GF-D8 (cell line): Measurements from ENCODE around the gene CERCAM.

ENCODE experiments used
- DNase-seq: peaks from one replicate; lab custom pipeline; 2025; lab: John Stamatoyannopoulos, UW

CERCAM gene

DNA sequence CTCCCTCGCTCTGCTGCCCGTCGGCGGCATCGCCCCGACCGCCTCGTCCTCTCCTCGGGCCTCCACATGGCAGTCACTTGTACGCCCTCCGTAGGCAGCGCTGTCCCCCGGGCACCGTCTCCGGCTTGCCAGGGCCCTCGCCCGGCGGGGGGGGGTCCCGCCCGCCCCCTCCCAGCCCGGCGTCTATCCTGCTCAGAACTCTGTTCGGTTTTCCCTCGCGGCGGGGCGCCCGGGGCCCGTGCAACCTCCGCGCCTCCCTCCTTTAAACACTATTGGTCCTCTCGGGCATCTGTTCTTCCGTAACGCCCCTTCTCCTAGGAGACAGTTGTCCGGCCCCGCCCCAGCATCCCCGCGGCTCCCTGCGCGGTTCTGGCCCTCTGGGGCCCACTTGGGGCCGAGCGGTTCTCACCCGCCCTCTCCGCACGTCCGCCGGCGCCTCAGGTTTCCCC lies 36.0 kb downstream of the CERCAM start:
- DNase-seq, result peak; percentile 11

DNA sequence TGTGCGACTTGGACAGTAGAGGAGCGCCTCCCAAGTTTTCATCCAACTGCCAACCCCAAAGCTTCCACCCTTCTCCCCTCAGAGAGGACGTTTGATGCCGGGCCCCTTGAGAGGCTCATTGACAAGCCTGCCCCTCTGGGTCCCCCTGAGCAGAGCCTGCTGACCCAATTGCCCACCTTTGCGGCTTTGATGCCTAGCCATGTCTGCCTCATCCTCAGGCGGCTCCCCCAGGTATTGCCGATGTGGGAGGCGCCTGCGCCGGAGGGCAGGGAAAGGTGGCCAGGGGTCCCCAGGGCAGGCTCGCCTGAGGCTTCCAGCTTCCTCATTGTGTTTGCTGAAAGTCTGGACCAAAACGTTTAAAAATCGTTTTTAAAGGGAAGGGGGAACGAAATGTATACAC lies 36.5 kb downstream of the CERCAM start:
- DNase-seq, result no peak

DNA sequence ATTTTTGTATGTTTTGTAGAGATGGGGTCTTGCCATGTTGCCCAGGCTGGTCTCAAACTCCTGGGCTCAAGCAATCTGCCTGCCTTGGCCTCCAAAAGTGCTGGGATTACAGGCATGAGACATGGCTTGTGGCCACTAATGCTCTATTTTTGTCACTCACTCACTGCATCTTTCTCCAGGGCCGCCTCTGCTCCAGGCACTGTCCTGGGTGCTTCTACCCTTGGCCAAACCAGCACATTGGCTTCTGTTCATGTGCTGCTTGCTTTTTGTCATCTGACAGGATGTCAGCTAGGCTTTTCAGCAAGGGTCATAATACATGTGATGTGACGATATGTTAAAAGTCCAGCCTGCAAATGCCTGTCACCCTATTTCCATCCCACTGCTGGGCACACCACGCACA lies 38.4 kb downstream of the CERCAM start:
- no peak for DNase-seq

DNA sequence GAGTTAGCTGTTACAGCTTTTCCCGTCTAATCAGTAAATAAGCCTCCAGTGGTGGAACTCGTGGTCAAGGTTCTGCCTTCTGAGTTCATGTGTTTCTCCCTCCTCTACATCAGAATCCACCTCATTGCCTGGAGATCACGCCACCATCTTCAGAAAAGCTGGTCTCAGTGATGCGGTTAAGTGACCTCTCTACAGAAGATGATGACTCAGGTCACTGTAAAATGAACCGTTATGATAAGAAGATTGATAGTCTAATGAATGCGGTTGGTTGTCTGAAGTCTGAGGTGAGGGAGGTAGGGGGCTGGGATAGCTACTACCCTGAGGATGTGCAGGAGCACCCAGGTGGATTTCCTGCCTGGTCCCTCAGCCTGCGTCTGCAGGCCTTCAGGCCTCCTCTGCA lies 48.4 kb downstream of the CERCAM start:
- DNase-seq, result no peak

DNA sequence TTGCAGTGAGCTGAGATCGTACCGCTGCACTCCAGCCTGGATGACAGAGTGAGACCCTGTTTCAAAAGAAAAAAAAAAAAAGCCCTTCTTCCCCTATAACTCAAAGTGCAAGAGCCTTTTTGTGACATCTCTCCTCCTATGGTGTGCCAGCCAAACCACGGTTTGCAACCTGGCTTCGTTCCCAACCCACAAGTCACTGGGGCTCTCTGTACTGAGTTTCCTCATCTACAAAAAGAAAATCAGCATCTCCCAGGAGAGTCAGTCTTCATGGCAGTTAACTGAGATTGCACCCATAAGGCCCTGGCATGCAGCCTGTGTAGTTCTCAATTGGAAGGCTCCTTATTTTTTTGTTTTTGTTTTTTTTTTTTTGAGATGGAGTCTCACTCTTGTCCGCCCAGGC lies 49.9 kb downstream of the CERCAM start:
- DNase-seq, result peak; percentile 91

DNA sequence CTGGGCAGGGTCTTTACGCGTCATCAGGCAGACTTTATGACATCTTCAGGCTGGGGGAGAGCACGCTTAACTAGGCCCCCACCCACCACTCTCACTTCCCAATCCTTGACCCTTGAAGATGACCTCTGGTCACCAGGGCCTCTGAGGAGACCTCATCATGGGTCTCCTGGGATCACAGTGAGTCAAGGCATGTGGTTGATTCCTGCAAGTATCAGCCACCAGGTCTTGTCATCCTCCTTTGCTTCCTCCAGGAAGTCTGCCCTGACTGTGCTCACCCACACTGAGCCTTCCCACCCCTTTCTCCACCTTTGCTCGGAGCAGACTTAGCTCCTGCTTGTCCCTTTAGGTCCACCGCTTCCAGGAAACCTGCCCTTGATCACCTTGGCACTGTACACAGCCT lies 52.4 kb downstream of the CERCAM start:
- DNase-seq, result no peak

DNA sequence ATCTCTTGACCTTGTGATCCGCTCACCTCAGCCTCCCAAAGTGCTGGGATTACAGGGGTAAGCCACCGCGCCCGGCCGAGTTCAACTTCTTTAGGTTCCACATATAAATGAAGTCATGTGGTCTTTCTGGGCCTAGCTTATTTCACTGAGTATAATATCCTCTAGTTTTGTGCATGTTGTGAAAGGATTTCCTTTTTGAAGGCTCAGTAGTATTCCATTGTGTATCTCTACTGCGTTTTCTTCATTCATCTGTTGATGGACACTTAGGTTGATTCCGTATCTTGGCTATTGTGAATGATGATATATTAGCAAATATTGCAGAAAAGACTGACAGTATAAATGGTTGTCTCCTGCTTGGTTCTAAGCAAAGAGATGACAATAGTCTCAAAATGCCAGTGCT lies 55.2 kb downstream of the CERCAM start:
- DNase-seq, result no peak

DNA sequence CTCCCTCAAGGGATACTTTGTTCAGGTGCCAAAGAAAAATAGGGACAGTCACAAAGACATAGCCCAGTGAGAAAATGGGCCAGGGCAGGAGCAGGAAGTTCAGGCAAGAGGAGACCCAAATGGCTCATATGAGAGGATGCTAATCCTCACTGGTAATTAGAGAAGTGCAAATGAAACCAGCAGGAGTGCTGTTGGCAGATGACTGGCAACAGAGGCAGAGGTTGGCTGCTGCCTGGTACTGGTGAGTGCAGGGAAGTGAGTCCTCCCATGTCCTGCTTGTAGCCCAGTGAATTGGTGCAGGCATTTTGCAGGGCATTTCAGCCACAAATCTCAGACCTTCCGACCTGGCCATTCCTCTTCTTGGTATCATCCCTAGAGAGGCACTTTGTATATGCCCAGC lies 58.6 kb downstream of the CERCAM start:
- no peak for DNase-seq

DNA sequence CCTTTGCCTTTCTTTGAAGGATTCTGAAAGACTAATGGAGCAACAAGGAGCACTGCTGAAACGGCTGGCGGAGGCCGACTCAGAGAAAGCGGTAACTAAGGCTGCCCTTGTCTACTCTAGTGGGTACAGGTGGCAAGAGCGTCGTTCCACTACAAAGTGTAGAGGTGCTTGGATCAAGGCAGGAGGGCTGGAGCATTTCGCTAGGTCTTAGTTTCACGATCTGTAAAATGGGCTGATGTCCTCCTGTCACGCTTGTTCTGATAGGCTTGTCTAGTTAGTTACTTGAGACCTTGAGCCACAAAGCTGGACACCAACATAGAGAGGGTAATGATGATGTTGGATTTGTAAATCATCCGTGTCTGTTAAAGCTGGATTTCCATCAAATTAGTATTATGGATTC lies 60.9 kb downstream of the CERCAM start:
- no peak for DNase-seq

DNA sequence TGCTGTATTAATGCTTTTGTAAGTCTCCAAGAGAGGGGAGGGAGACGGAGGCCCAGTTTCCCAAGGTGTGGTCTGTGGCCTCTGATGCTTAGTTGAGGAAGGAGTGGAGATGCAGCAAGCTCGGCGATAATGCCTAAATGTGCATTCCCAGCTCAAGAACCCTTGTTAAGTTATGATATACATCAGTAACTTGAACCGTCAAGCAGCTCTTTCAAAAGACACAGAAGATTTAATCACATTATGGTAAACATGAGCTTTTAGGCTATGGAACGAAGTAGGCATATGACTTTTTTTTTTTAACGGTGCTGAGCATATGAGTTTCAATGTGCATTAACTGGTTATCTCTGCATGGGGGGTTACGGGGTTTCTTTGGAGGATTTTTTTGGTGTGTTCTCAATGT lies 61.5 kb downstream of the CERCAM start:
- no peak for DNase-seq

DNA sequence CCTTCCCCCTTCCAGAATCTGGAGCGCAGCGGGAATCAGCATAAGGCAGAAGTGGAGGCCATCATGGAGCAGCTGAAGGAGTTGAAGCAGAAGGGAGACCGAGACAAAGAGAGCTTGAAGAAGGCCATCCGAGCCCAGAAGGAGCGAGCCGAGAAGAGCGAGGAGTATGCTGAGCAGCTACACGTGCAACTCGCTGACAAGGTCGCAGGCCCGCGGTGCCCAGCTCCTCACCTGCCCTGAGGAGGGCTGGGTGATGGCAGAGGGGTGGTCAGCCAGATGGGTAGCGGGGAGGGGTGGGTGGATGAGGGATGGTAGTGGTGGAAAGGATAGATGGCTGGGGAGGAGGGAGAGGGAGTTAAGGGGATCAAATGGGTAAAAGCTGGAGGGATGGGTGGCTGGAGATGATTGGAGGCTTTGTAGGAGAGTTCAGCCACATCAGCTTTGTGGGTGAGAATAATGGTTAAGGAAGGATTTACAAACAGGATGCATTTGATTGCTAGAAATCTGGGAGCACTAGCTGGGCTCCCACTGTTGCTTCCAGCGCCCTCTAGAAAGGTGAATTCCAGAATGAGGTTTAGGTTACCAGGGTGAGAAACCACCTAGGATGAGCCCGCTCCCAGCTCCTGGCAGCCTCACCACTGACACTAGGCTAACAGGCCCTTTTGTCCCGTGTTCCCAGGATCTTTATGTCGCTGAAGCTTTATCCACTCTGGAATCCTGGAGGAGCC lies 64.2 kb downstream of the CERCAM start:
- no peak for DNase-seq

DNA sequence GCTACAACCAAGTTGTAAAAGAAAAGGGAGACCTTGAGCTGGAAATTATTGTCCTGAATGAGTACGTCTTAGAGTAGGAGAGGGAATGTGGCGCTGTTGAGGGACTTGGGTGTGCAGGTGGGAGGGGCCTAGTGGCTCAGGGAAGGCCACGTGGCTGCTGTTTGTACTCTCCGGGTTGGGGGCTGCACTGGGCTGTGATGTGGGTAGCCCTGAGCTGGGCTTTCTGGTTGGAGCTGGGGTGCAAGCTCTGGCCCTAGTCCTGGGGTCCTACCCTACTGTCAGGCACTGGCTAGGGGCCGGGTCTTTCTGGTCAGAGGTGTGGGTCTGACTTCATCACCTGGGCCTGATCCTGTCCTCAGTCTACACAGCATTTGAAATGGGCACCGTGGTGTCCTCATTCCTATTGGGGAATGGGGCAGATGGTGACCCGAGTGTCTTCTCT lies 64.8 kb downstream of the CERCAM start:
- DNase-seq, result no peak

DNA sequence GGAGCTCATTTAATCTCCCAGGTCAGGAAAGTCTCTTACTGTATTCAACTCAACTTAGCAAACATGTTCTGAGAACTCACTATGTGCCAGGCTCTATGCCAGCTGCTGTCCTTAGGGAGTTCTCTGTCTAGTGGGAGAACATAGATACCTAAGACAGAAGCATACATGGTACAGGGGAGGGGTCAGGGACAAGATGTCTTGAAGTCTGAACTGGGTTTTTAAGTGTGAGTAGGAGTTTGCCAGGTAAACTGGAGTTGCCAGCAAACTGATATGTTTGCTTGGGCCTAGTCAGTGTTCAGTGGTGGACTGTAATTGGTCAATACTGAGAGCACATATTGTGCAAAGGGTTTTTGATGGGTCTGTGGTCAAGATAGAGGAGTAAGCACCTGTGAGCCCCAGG lies 65.5 kb downstream of the CERCAM start:
- no peak for DNase-seq
